ENCODE data around the gene MMUT. TPM values are rescaled to one million over a fixed set of nuclear protein-coding genes. Genes with fewer than 3 reads are reported as not detected.
"Not testable (repeated sequence)": the region's sequence is repeated elsewhere in the genome, so short reads cannot be mapped to it uniquely, and the experiment has no call there.

Gene MMUT
- total RNA-seq, 1 donor from 2014 or later = 23.5 TPM

DNA sequence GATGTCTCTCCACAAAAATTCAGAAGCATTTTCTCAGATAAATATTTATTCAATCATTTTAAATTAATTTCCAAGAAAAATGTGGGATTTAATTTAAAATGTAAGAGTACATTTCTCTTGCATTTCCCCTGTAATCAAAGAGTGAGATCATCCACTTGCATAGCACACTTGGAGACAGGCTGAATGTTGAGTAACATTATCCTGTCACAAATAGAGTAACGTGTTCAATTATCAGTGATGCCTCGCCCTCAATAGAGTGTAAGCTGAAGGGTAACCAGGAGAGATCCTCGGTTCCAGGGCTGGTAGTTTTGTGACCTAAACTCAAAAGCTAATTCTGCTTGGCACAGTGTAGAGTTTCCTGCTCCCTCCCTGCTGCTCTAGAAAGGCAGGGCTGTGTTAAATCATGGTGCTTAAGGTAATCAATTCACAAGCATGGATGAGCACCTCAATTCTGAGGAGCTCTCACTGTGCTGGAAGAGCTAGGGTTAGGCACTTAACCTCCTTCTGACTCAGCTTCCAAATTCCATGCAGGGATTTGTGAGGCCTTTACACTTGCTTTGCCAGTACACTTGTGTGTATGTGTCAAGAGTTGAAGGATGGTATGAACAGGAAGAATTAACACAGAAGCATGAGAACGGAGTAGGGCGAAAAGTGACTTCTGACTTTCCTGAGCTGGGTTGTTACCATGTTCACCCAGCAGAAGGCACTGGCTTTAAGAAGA, 56.6 kb downstream of the MMUT start:
- peaks cover 5% of the 10 kb centered on the region for H3K27me3 Mint-ChIP-seq (ENCODE audit: unreplicated experiment)
- no peak overlapping the region for H3K4me3 Mint-ChIP-seq (ENCODE audit: unreplicated experiment)
- H3K36me3 Mint-ChIP-seq (ENCODE audit: unreplicated experiment) = no peaks in the 10 kb centered on the region
- no peak for DNase-seq (ENCODE audit: extremely low spot score, unreplicated experiment)
- H3K27ac Mint-ChIP-seq (ENCODE audit: unreplicated experiment) = no peak overlapping the region
- H3K4me1 Mint-ChIP-seq (ENCODE audit: unreplicated experiment) = no peaks in the 10 kb centered on the region
- H3K9me3 Mint-ChIP-seq (ENCODE audit: unreplicated experiment) = peaks cover 9% of the 10 kb centered on the region
- TF ChIP-seq, protein P1, sequence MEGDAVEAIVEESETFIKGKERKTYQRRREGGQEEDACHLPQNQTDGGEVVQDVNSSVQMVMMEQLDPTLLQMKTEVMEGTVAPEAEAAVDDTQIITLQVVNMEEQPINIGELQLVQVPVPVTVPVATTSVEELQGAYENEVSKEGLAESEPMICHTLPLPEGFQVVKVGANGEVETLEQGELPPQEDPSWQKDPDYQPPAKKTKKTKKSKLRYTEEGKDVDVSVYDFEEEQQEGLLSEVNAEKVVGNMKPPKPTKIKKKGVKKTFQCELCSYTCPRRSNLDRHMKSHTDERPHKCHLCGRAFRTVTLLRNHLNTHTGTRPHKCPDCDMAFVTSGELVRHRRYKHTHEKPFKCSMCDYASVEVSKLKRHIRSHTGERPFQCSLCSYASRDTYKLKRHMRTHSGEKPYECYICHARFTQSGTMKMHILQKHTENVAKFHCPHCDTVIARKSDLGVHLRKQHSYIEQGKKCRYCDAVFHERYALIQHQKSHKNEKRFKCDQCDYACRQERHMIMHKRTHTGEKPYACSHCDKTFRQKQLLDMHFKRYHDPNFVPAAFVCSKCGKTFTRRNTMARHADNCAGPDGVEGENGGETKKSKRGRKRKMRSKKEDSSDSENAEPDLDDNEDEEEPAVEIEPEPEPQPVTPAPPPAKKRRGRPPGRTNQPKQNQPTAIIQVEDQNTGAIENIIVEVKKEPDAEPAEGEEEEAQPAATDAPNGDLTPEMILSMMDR (IDR thresholded peaks at IDR 0.05) = no peak

DNA sequence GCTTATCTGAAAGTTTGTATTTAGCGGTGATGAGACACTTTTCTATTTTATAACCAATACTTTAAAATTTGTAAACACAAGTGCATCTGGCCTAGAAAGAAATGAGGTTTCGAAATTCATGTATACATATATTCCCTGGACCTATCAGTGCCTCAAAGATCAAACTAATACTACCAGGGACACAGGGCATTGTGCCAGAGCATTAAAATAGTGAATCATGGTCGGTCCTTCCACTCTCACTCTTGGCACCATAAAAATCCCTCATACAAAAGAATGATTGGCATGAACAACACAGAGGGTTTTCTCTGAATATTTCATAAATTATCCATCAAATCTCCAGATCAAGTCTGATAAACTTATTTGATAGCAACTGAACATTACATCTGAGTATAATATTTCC, 62.0 kb downstream of the MMUT start:
- TF ChIP-seq, protein P1 (IDR thresholded peaks at IDR 0.05) = no peak
- Mint-ChIP-seq H3K4me3 (ENCODE audit: unreplicated experiment) (no peak overlapping the region), H3K27me3 (ENCODE audit: unreplicated experiment) (peaks cover 13% of the 10 kb centered on the region), H3K9me3 (ENCODE audit: unreplicated experiment) (peaks cover 9% of the 10 kb centered on the region), H3K36me3 (ENCODE audit: unreplicated experiment) (no peaks in the 10 kb centered on the region), H3K4me1 (ENCODE audit: unreplicated experiment) (no peaks in the 10 kb centered on the region), H3K27ac (ENCODE audit: unreplicated experiment) (no peak overlapping the region)
- DNase-seq (ENCODE audit: extremely low spot score, unreplicated experiment) = no peak

- not testable (repeated sequence) for H3K27ac Mint-ChIP-seq (ENCODE audit: unreplicated experiment); H3K4me3 Mint-ChIP-seq (ENCODE audit: unreplicated experiment); H3K27me3 Mint-ChIP-seq (ENCODE audit: unreplicated experiment); H3K36me3 Mint-ChIP-seq (ENCODE audit: unreplicated experiment); DNase-seq (ENCODE audit: extremely low spot score, unreplicated experiment); H3K4me1 Mint-ChIP-seq (ENCODE audit: unreplicated experiment); H3K9me3 Mint-ChIP-seq (ENCODE audit: unreplicated experiment)
These were observed 76.2 kb downstream of the MMUT start for GRCh38 chr6:49386667-49387508.

DNA sequence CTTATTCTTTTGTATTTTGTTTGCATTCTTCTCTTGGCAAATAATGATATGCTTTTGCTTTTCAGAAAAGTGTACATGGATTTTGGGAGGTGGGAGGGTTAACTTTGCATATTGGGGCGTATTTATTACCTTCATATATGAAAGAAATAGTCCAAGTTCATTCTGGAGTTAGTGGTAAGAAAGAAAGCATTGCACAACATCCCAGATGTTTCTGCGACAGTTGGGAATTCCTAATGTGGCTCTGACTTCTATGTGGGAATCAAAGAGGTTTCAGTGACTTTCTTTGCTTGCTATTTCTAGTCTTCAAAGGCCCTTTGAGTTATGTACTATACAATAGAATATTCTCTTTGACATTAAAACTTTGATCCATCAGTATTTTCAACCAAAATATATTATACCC, 78.1 kb downstream of the MMUT start:
- Mint-ChIP-seq H3K27me3 (ENCODE audit: unreplicated experiment) (no peaks in the 10 kb centered on the region), H3K4me3 (ENCODE audit: unreplicated experiment) (no peak overlapping the region), H3K9me3 (ENCODE audit: unreplicated experiment) (peaks cover 7% of the 10 kb centered on the region), H3K36me3 (ENCODE audit: unreplicated experiment) (no peaks in the 10 kb centered on the region), H3K4me1 (ENCODE audit: unreplicated experiment) (no peaks in the 10 kb centered on the region), H3K27ac (ENCODE audit: unreplicated experiment) (no peak overlapping the region)
- no peak for DNase-seq (ENCODE audit: extremely low spot score, unreplicated experiment)
- TF ChIP-seq, protein P1 (IDR thresholded peaks at IDR 0.05) = no peak

Other genes starting within 250 kb of the MMUT start
- gene CENPQ, start 117 bp upstream of the MMUT start, total RNA-seq = 3.9 and 4.6 TPM in 2 replicates
- gene GLYATL3, start 36.7 kb upstream of the MMUT start, total RNA-seq = not detected in 2 replicates
- not detected in 2 replicates for gene C6orf141, start 87.4 kb upstream of the MMUT start, total RNA-seq
- not detected in 2 replicates for gene RHAG, start 173.6 kb upstream of the MMUT start, total RNA-seq